Measurements from ENCODE around the gene FREY1.
A peak's percentile ranks its signal among the peaks of the same experiment; 100 is the strongest.

FREY1 gene

DNA sequence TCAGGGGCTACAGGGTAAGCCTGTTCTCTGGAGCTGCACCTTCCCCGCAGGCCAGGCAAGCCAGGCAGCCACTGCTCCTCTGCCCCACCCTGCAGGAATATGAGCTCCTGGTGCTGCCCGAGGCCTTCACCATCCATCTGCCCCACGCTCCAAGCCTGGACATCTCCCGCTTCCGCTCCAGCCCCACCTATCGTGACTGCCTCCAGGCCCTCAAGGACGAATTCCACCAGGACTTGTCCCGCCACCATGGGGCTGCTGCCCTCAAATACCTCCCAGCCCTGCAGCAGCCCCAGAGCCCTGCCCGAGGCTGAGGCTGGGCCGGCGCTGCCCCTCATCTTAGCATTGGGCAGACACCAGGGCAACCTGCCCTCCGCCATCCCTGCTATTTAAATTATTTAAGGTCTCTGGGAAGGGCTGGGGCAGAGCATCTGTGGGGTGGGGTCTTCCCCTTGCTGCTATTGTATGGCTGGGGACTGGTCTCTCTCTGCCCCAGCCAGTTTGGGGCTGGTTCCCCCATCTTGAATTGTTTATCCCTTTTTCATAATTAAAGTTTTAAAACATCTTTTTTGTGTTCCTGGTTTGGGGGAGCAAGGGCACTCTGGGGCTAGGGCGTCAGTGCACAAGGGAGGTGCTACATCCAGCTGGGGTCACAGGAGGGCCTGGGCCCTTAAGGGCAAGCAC is 21.6 kb upstream of the FREY1 start:
- no peak for DNase-seq

DNA sequence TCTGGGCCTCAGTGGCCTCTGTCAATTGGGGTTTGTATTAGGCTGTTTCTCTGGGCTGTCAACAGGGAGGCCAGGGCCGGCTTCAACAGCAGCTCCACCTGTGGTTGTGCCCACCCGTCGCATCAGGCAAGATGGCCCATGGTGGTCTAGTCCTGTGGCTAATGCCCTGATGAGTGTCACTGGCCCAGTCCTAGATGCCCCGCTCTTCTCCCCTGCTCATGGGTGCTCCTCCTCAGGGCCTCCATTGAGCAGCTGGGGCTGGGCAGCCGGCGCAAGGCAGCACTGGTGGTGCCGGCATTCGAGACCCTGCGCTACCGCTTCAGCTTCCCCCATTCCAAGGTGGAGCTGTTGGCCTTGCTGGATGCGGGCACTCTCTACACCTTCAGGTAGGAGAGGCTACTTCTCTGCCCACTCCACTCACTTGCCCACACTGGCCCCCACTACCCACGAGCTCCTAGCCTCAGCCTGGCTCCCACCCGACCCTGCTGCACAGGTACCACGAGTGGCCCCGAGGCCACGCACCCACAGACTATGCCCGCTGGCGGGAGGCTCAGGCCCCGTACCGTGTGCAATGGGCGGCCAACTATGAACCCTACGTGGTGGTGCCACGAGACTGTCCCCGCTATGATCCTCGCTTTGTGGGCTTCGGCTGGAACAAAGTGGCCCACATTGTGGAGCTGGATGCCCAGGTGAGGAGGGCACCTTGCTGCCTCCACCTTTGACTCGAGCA is 20.8 kb upstream of the FREY1 start:
- DNase-seq, result no peak

DNA sequence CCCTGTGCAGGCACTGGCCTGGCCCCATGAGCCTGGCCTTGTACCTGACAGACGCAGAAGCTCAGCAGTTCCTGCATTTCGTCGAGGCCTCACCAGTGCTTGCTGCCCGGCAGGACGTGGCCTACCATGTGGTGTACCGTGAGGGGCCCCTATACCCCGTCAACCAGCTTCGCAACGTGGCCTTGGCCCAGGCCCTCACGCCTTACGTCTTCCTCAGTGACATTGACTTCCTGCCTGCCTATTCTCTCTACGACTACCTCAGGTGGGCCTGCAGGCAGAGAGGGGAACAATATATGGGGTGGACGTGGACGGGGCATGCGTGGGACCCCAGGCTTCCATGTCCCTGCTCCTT is 20.2 kb upstream of the FREY1 start:
- no peak for DNase-seq

DNA sequence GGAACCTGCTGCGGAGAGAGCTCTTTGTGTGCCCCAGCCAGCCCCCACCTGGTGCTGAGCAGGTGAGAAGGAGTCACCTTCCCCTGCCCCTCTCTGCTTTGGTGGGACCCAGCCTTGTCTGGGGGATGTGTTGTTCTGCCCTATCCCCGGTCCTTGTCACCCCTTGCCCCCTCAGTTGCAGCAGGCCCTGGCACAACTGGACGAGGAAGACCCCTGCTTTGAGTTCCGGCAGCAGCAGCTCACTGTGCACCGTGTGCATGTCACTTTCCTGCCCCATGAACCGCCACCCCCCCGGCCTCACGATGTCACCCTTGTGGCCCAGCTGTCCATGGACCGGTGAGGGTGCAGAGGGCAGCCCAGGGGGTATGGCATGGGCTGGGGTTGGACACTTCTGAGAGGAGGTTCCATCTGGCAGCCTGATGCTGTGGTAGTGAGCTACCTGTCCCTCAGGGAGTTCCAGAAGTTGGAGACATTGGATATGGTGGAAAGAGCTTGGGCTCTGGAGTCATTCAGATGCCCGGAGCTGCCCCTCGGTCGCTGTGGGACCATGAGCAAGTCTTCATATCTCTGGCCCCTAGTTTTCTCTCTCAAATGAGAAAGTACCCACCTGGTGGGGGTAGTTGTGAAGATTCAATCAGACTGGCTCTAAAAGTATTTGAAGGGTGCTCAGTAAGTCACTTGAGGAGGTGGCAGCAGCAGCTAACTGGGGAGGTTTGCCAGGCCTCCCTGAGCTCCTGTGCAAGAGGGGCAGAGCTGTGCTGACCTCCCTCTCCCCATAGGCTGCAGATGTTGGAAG is 19.7 kb upstream of the FREY1 start:
- DNase-seq, result no peak

DNA sequence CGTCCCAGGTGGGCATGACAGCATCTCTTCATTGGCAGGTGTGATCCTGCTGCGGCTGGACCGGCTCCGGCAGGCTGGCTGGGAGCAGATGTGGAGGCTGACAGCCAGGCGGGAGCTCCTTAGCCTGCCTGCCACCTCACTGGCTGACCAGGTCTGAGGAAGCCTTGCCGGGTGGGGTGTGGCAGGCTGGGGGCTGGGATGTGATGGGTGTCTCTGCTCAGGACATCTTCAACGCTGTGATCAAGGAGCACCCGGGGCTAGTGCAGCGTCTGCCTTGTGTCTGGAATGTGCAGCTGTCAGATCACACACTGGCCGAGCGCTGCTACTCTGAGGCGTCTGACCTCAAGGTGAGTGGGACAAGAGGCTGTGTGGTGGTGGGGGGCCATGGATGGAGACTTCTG is 18.9 kb upstream of the FREY1 start:
- DNase-seq, result no peak

DNA sequence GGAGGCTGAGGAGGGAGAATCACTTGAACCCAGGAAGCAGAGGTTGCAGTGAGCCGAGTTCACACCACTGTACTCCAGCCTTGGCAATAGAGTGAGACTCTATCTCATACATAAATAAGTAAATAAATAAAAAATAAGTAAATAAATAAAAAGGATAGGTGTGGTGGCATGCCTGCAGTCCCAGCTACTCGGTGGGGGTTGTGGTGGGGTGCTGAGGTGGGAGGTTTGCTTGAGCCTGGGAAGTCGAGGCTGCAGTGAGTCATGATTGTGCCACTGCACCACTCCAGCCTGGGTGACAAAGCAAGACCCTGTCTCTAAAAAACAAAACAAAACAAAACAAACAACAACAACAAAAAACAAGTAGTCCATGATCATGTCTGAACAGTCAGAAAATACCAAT is 18.5 kb upstream of the FREY1 start:
- DNase-seq, result no peak

DNA sequence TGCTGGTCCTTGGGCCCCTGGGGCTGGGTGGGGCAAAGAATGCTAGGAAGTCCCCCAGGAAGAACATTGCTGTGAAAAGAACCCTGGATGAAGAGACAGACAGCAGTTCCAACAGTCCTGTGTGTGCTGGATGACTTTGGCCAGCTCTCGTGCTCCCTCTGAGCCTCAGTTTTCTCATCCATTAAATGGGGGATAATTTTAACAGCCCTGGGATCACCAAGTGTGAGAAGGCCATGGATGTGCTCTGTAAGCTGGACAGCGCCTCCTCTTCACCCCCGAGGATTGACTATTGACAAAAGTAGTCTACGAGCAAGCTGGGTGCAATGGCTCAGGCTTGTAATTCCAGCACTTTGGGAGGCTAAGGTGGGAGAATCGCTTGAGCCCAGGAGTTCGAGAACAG is 17.9 kb upstream of the FREY1 start:
- DNase-seq, result no peak

DNA sequence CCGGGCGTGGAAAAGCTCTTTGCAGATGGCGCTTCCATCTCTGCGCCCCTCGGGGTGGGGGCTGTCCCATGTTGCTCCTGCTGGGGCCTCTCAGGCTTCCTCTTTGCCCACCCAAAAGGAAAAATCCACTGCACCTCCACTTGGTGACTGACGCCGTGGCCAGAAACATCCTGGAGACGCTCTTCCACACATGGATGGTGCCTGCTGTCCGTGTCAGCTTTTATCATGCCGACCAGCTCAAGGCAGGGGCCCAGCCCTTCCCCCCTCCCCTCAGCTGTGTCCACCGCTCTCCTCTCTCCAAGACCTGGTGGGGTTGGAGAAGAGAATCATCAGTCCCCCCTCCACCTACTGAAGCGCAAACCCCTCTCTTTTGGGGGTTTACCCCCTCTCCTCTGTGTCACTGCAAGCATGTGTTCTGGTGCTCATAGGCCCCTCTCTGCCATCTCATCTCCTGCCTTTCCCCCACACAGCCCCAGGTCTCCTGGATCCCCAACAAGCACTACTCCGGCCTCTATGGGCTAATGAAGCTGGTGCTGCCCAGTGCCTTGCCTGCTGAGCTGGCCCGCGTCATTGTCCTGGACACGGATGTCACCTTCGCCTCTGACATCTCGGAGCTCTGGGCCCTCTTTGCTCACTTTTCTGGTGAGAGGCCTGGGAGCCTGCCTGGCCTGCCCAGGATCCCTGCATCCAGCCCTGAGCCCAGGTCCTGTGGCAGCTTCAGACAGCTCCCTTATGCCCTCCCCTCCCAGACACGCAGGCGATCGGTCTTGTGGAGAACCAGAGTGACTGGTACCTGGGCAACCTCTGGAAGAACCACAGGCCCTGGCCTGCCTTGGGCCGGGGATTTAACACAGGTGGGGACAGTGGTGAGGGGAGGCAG is 17.2 kb upstream of the FREY1 start:
- no peak for DNase-seq

DNA sequence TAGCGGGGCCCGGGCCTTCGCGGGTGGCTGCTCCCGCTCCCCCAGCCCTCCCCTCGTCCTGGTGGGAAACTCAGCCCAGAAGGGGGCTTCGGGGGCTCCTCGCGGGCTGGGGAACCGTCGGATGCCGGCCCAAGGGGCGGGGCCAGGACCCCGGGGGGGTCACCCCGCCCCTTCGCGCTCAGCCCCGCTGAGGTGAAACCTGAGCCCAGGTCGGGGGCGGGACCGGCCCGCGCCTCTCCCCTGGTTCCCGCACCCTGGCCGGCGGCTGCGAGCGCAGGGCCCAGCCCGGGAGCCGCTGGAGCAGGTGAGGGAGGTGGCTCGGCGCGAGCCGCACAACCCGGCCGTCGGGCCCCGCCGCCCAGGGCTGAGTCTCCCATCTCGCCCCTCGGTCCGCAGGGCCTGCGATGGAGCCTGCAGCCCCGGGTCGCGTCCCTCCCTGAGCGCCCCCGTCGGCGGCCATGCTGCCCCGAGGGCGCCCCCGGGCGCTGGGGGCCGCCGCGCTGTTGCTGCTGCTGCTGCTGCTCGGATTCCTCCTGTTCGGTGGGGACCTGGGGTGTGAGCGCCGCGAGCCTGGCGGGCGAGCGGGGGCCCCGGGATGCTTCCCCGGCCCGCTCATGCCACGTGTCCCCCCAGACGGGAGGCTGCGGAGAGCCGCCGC is 15.5 kb upstream of the FREY1 start, which contains the start of gene LARGE2:
Gene LARGE2, plus strand, starts transcription at position 232 of the 658 bp plus-strand sequence. Its CDS starts 227 bp downstream, at position 459.
- no peak for DNase-seq

DNA sequence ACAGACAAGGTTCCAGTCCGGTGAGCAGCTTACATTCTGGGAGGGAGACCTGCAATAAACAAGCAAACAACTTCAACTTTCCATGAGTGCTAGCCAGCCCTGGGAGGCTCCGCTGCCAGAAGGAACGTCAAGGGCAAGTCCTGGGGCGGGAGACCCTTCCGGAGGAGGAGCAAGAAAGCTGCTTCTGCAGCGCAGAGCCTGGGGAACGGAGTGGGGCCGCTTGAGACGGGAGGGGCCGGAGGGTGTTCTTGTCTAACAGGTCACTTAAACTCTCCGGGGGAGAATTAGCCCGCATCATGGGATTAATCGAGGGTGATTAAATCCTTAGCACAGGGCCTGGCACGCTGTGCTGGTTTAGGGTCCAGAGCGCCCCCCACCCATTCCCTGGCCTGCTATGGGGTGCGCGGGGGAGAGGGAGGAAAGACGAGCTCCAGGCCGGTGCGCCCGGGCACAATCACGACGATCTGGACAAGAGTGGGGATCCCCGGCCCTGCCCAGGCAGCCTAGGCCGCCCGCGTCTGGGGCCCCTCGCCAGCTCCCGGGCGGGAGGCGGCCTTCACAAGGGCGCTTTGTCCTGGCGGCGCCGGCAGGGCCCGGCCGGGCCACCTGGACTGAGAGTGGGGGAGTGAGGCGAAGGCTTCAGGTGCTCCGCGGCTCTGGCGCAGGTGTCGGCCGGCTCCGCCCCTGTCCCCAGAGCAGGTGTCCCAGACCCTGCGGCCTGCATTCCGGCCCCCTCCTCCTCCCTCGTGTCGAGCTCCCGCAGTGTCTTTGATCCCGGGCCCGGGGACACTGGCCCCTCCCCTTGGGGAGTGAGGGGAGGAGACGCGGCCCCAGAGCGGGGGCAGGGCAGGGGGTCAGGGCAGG is 14.7 kb upstream of the FREY1 start:
- DNase-seq, result no peak

DNA sequence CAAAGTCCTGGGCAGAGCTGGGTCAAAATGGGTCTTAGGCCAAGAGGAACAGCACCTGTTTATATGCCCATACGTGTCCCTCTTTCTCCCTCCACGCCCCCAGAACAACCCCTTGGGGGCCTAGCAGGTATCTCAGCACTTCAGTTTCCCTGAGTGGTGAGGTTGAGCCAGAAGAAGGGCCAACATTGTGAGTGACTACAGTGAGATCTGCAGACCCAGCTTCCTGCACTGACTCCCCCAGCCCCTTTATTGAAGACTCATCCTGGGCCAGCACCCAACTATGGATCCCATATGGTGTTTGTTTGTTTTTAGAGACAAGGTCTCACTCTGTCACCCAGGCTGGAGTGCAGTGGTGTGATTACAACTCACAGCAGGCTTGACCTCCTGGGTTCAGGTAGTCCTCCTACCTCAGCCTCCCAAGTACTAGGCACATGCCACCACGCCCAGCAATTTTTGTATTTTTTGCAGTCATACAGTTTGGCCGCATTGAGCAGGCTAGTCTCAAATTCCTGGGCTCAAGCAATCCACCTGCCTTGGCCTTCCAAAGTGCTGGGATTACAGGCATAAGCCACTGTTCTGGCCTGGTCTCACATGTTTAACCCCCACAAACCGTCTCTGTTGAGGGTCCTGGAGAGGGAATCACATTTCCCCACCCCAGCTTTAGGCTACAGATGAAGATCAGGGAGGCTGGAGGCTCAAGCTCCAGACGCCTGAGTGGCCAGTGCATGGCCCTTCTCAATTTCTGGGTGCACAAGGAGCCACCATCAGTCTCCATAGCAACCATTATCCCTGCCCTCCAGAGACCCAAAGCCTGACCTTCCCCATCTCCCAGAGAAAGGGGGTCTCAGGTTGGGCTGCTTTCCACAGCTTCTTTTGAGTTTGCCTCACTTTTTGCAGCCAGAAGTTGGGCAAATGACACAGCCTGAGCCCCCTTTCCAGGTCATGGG is 13.7 kb upstream of the FREY1 start:
- no peak for DNase-seq

DNA sequence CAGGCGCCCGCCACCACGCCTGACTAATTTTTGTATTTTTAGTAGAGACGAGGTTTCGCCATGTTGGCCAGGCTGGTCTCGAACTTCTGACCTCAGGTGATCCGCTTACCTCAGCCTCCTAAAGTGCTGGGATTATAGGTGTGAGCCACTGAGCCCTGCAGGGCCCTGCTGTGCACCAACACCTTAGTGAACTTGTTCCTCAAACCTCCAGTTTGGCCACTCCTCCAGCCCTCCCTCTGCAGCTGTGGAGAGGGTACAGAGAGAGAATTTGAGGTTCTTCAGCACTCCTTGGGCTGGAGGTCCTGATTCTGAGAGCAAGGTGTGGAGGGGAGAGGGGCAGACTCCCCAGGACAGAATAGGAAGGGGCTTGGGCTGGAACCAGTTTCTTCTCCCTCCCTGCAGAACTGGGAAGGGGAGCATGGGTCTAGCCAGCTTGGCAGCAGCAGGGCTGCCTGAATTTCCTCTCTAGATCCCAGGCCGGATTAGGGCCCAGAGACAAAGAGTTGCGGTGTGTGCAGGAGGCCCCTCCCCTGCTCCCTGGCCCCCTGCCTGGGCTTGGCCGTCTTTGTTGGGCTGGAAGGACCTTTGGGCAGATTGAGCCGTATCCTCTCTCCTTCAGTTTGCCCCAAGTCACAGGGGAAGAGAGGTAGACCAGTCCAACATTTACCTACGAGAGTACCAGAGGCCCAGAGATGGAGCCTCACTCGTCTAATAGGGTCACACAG is 12.9 kb upstream of the FREY1 start:
- no peak for DNase-seq

DNA sequence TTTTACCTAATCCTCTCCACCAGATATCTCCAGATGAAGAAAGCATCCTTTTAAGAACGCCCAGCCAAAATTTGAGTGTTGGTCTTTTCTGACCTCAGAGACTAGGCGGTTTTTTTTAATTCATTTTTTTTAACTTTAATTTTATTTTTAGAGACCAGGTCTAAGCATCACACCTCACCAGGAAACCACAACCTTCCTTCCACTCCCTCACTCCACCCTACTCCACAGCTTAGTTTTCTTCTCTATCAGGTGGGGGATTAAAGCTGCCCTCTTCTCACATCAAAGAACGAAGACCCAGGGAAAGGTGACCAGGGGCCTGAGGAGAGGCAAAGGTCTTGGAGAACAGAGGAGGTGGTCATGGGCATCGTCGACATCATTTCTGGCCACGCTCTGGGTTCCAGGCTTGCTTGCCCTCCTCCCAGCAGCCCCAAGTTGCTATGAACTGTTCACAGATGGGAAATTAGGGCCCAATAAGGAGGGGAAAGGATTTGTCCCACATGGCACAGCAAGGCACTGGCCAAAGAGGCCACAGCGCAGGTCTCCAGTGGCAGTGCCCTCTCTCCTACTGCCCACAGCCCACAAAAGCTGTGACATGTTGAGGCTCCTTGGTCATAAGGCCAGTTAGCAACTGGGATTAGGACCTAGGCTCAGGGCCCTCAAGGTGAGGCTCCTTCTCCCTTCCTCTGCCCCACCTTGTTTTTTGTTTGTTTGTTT is 12.0 kb upstream of the FREY1 start:
- no peak for DNase-seq

DNA sequence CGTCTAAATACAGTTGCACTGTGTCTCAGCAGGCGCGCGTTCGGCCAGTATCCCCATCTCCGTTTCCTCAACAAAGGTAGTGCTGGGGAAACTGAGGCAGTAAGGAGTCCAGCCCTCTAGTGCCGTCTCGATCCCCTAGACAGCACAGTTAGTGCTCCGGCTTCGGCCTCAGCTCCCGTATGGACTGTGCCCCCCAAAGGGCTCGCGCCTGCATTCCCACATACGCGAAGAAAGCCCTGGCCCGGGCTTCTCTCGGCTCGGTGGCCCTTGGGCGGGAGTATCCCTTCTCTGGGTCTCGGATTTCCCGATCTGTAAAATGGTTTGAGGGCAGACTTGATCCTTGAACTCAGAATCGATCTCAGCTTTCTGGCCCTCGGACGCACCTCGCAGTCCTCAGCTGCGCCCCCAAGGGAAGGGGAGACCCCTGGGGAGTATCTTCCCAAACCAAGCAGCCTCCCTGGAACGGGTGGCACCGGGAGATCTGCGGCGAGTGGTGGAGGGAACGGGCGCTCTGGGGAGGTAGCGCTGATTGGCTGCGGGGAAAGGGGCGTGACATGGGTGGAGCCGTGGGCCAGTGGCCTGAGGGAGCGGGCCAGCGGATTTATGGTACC is 11.4 kb upstream of the FREY1 start:
- peak; percentile 65 for DNase-seq

DNA sequence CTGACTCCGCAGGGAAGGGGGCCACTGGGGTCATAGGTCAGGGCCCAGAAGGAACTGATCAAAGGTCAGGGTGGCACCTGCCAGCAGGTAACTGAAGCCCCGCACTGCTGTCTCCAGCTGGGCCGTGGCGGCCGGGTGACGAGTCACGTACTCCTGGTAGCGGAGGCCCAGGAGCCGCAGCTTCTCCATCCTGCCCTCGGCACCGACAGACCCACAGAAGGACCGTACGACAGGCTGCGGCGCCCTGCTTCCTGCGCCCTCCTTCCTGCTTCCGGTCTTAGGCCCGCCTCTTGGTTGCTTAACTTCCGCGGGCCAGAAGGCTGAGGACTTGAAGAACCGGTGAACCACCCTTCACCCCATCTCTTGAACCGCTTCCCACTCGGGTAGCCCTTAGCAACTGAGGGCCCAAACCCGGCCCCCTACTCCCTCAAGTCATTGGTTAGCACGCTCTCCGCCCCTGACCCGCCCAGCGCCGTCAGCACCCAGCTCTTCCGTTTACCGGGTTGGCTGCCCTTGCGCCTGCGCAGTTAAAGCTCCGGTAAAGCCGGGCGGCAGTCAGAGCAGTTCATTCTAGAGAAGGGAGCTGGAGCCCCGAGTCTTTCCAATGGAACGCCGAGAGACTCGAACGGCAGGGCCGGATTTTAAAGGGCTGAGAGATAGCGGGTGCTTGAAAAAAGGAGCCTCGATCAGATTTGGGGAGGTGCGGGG is 10.7 kb upstream of the FREY1 start, which contains the start of gene PEX16:
Gene PEX16, minus strand, starts transcription at position 255 of the 708 bp plus-strand sequence. Its CDS starts 66 bp downstream, at position 189.
- DNase-seq, result peak; percentile 100

DNA sequence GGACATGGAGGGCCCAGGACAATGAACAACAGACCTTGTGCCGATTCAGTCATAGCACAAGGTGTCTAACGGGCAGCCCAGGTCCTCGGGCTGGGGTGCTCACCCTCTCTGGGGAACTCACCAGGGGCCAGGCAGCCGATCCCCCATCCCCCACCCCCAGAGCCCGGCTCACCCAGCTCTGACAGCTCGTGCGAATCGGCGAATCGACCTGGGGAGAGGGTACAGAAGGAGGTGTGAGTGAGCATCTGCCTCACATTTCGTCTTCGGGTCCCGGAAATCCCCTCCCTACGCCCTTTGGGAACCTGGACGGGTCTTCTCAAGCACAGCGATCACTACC is 10.2 kb upstream of the FREY1 start:
- no peak for DNase-seq

DNA sequence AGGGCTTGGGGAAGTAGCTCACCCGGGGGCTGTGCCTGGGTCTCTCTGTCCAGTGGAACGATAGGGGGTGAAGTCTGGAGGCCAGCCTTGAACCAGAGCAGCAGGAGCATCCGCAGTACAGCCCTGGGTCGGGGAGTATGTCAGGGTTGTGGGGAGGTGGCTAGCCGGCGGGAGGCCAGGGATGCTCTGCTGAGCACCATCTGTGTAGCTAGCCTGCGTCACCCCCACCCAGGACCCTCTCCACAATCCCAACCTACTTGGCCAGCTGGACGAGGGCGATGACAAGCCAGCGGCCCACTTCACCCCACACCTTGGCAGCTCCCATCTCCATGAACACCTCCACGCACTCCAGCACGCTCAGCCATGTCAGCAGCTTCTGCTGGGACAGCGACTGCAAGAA is 8.4 kb upstream of the FREY1 start:
- no peak for DNase-seq
